COLO829 (cell line): ENCODE results near the gene OPCML.
A peak's percentile ranks its signal among the peaks of the same experiment; 100 is the strongest.

Experiments used
- DNase-seq: peaks from one replicate; pipeline ENCODE4 v3.0.0; 2012; ENCODE audit warnings: low spot score

OPCML gene

GRCh38 chr11:133133050-133133449 lies 399.3 kb downstream of the OPCML start:
- no peak for DNase-seq

- DNase-seq: no peak
These were observed 404.6 kb downstream of the OPCML start for GRCh38 chr11:133127741-133128140.

GRCh38 chr11:133123796-133124195 lies 408.5 kb downstream of the OPCML start:
- no peak for DNase-seq

GRCh38 chr11:133123366-133123765 lies 408.9 kb downstream of the OPCML start:
- no peak for DNase-seq

GRCh38 chr11:133122256-133122655 lies 410.0 kb downstream of the OPCML start:
- DNase-seq: no peak

- no peak for DNase-seq
These were observed 413.6 kb downstream of the OPCML start for GRCh38 chr11:133118563-133119268.

- no peak for DNase-seq
These were observed 417.2 kb downstream of the OPCML start for GRCh38 chr11:133115099-133115498.

GRCh38 chr11:133107763-133108162 lies 424.5 kb downstream of the OPCML start:
- no peak for DNase-seq

GRCh38 chr11:133107136-133107535 lies 425.2 kb downstream of the OPCML start:
- no peak for DNase-seq

GRCh38 chr11:133106417-133106816 lies 425.9 kb downstream of the OPCML start:
- DNase-seq: no peak

GRCh38 chr11:133104009-133104744 lies 428.1 kb downstream of the OPCML start:
- DNase-seq: no peak

GRCh38 chr11:133096981-133097380 lies 435.3 kb downstream of the OPCML start:
- no peak for DNase-seq

GRCh38 chr11:133086518-133086917 lies 445.8 kb downstream of the OPCML start:
- no peak for DNase-seq

- peak; percentile 23 for DNase-seq
These were observed 449.3 kb downstream of the OPCML start for GRCh38 chr11:133082841-133083488.

- DNase-seq: no peak
These were observed 449.9 kb downstream of the OPCML start for GRCh38 chr11:133082453-133082781.

GRCh38 chr11:133081730-133082452 lies 450.4 kb downstream of the OPCML start:
- DNase-seq: no peak

GRCh38 chr11:133081020-133081419 lies 451.3 kb downstream of the OPCML start:
- no peak for DNase-seq

GRCh38 chr11:133078591-133079404 lies 453.5 kb downstream of the OPCML start:
- peak; percentile 36 for DNase-seq

- DNase-seq: no peak
These were observed 454.3 kb downstream of the OPCML start for GRCh38 chr11:133078012-133078411.

- DNase-seq: no peak
These were observed 456.9 kb downstream of the OPCML start for GRCh38 chr11:133075351-133075750.

- no peak for DNase-seq
These were observed 459.3 kb downstream of the OPCML start for GRCh38 chr11:133072858-133073582.
